OCI-LY3 (cell line): Measurements from ENCODE around the gene FGF22.
"Not testable (repeated sequence)": the region's sequence is repeated elsewhere in the genome, so short reads cannot be mapped to it uniquely, and the experiment has no call there.

ENCODE experiments used
- H2AFZ ChIP-seq: fragments of 200-600, 300-600 bp; shearing (Covaris generic); 2 replicates; pipeline ENCODE4 v1.6.0; 2014; ENCODE audit warnings: antibody characterized with exemption, low read depth, low read length
- H3K27ac ChIP-seq: fragments of 200-600, 300-600 bp; sonication (generic); 2 replicates; pipeline ENCODE4 v1.5.1; 2014; ENCODE audit warnings: mild to moderate bottlenecking, low read length, moderate library complexity, mixed read lengths
- H3K27me3 ChIP-seq: fragments of 200-600, 300-600 bp; sonication (generic); 2 replicates; pipeline ENCODE4 v1.6.1; 2014; ENCODE audit warnings: low read depth, low read length, mixed read lengths
- H3K36me3 ChIP-seq: fragments of 200-600, 300-600 bp; sonication (generic); replicated peaks from 2 replicates; pipeline ENCODE3; 2014; ENCODE audit warnings: low read depth, low read length, mixed read lengths
- H3K4me1 ChIP-seq: fragments of 300-600, 200-600 bp; sonication (generic); 2 replicates; pipeline ENCODE4 v1.6.1; 2014; ENCODE audit warnings: low read length, mixed read lengths
- H3K4me2 ChIP-seq: fragments of 200-600, 300-600 bp; sonication (generic); 2 replicates; pipeline ENCODE4 v1.6.1; 2014; ENCODE audit warnings: low read length, mixed read lengths
- H3K4me3 ChIP-seq: fragments of 300-600, 200-600 bp; sonication (generic); 2 replicates; pipeline ENCODE4 v1.5.1; 2014; ENCODE audit warnings: antibody characterized with exemption, mild to moderate bottlenecking, low read length, moderate library complexity
- H3K79me2 ChIP-seq: fragments of 300-600, 200-600 bp; shearing (Covaris generic); 2 replicates; pipeline ENCODE4 v1.6.1; 2014; ENCODE audit warnings: mild to moderate bottlenecking, low read length, mixed read lengths
- H3K9ac ChIP-seq: fragments of 300-600, 200-600 bp; shearing (Covaris generic); 2 replicates; pipeline ENCODE4 v1.6.0; 2014; ENCODE audit warnings: mild to moderate bottlenecking, low read length, moderate library complexity
- H3K9me3 ChIP-seq: fragments of 200-600, 300-600 bp; shearing (Covaris generic); 2 replicates; pipeline ENCODE4 v1.6.1; 2014; ENCODE audit warnings: low read length, mixed read lengths; ENCODE audit not compliant: insufficient read depth
- H4K20me1 ChIP-seq: fragments of 200-600, 300-600 bp; sonication (generic); 2 replicates; pipeline ENCODE4 v1.6.1; 2016; ENCODE audit warnings: low read length, mixed read lengths; ENCODE audit not compliant: insufficient read depth
- EZH2phosphoT487 ChIP-seq: fragments of 200-600 bp; shearing (Covaris generic); IDR thresholded peaks from 2 replicates; pipeline ENCODE4 v1.6.1; 2018; ENCODE audit warnings: antibody characterized with exemption, mixed run types, low read depth
- TF ChIP-seq, protein P1 (sequence below): fragments of 200-600, 300-600 bp; sonication (generic); IDR thresholded peaks from 2 replicates; pipeline ENCODE4 v1.5.1; 2014; ENCODE audit warnings: antibody characterized with exemption, low read length, low read depth

FGF22 gene

DNA sequence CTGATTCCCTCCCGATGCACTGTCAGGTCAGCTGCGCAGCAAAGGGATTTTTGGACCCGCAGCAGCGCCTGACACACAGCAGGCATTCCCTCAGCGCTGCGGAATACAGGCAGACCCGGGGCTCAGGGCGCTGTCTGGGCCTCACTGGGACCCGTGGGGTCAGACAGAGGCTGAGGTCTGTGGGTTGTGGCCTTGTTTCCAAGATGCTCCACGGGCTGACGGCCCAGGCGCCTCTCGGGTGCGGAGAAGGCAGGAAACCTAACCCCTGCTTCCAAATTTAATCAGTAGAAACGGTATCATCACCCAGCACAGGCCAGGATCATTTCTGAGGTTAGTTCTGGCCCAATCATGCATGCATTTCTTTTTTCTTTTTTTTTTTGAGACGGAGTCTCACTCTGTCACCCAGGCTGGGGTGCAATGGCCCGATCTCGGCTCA is 24.0 kb downstream of the FGF22 start:
- no peaks in the 10 kb centered on the region for H3K9me3 ChIP-seq
- TF ChIP-seq EZH2phosphoT487: no peak
- TF ChIP-seq, protein P1, sequence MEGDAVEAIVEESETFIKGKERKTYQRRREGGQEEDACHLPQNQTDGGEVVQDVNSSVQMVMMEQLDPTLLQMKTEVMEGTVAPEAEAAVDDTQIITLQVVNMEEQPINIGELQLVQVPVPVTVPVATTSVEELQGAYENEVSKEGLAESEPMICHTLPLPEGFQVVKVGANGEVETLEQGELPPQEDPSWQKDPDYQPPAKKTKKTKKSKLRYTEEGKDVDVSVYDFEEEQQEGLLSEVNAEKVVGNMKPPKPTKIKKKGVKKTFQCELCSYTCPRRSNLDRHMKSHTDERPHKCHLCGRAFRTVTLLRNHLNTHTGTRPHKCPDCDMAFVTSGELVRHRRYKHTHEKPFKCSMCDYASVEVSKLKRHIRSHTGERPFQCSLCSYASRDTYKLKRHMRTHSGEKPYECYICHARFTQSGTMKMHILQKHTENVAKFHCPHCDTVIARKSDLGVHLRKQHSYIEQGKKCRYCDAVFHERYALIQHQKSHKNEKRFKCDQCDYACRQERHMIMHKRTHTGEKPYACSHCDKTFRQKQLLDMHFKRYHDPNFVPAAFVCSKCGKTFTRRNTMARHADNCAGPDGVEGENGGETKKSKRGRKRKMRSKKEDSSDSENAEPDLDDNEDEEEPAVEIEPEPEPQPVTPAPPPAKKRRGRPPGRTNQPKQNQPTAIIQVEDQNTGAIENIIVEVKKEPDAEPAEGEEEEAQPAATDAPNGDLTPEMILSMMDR: no peak
- peak overlapping the region; percentile 94 for H3K4me2 ChIP-seq
- peak overlapping the region; percentile 85 for H3K9ac ChIP-seq
- H3K36me3 ChIP-seq: peaks cover under 1% of the 10 kb centered on the region
- peak overlapping the region; percentile 86 for H3K4me3 ChIP-seq
- H3K79me2 ChIP-seq: peaks cover 48% of the 10 kb centered on the region
- peaks cover 33% of the 10 kb centered on the region for H4K20me1 ChIP-seq
- H3K4me1 ChIP-seq: peaks cover 30% of the 10 kb centered on the region
- H3K27ac ChIP-seq: peak overlapping the region; percentile 47
- no peak overlapping the region for H2AFZ ChIP-seq
- H3K27me3 ChIP-seq: no peaks in the 10 kb centered on the region

DNA sequence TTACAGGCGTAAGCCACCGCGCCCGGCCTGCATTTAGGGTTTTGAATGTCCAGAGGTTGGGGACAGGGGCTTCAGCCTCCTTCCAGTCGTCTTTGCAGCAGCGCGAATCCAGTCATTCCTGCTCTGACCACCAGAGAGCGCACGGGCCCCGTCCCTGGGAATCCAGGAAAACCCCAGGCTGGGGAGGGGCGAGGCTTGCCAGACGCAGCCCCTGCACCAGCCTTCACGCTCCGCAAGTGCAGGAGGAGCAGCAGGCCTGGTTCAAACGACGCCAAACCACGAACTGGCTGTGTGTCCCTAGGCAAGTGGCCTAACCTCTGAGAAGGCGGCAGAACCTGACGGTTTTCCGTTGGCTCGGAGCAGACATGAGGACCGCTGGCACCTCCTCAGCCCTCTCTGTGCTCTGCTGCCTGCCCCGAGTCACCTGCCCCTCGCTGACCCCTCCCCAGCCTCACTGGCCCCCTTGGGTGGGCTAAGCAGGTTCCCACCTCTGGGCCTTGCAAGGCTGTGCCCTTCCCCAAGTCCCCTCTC is 25.3 kb downstream of the FGF22 start:
- peak overlapping the region; percentile 62 for H3K4me3 ChIP-seq
- H3K27me3 ChIP-seq: no peaks in the 10 kb centered on the region
- no peaks in the 10 kb centered on the region for H3K36me3 ChIP-seq
- peaks cover 20% of the 10 kb centered on the region for H4K20me1 ChIP-seq
- H3K79me2 ChIP-seq: peaks cover 35% of the 10 kb centered on the region
- H3K4me1 ChIP-seq: peaks cover 23% of the 10 kb centered on the region
- H3K27ac ChIP-seq: no peak overlapping the region
- peak overlapping the region; percentile 31; the same call in 1 of the 2 replicates for H3K9ac ChIP-seq
- TF ChIP-seq EZH2phosphoT487: no peak
- TF ChIP-seq, protein P1: peak; percentile 96
- peak overlapping the region; percentile 79 for H3K4me2 ChIP-seq
- H2AFZ ChIP-seq: peak overlapping the region; percentile 74; the same call in 1 of the 2 replicates
- no peaks in the 10 kb centered on the region for H3K9me3 ChIP-seq

DNA sequence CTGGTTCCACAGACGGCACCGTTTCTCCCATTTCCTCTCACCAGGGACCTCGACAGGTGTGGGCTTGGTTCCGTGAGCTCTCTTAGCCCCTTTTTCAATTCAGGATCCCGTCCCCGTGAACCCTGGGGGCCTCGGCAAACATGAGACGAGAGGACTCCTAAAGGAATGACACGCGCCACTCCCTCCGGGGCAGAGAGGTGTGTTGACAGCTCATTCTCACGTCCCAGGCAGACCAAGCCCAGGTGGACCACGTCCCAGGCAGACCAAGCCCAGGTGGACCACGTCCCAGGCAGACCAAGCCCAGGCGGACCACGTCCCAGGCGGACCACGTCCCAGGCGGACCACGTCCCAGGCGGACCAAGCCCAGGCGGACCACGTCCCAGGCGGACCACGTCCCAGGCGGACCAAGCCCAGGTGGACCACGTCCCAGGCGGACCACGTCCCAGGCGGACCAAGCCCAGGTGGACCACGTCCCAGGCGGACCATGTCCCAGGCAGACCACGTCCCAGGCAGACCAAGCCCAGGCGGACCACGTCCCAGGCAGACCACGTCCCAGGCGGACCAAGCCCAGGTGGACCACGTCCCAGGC is 27.4 kb downstream of the FGF22 start:
- not testable (repeated sequence) for H3K36me3 ChIP-seq, H2AFZ ChIP-seq, H3K4me2 ChIP-seq, H3K27me3 ChIP-seq, H3K27ac ChIP-seq, H3K4me3 ChIP-seq, H3K9me3 ChIP-seq, H3K4me1 ChIP-seq, H4K20me1 ChIP-seq, H3K9ac ChIP-seq
- peaks cover 14% of the 10 kb centered on the region for H3K79me2 ChIP-seq

DNA sequence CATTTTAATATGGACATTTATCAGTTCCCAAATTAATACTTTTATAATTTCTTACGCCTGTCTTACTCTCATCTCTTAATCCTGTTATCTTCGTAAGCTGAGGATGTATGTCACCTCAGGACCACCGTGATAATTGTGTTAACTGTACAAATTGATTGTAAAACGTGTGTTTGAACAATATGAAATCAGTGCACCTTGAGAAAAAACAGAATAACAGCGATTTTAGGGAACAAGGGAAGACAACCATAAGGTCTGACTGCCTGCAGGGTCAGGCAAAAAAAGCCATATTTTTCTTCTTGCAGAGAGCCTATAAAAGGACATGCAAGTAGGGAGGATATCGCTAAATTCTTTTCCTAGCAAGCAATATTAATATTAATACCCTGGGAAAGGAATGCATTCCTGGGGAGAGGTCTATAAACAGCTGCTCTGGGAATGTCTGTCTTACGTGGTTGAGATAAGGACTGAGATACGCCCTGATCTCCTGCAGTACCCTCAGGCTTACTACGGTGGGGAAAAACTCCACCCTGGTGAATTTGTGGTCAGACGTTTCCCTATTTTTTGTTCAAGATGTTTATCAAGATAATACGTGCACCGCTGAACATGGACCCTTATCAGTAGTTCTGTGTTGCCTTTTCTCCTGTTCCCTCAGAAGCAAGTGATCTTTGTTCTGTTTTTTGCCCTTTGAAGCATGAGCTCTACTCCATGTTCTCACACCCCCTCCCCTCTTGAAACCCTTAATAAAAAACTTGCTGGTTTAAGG is 29.2 kb downstream of the FGF22 start:
- H3K36me3 ChIP-seq, H3K4me3 ChIP-seq, H3K9ac ChIP-seq, H3K4me2 ChIP-seq, H3K27ac ChIP-seq, H3K27me3 ChIP-seq, H2AFZ ChIP-seq, H3K79me2 ChIP-seq, H4K20me1 ChIP-seq, H3K4me1 ChIP-seq, H3K9me3 ChIP-seq: not testable (repeated sequence)

DNA sequence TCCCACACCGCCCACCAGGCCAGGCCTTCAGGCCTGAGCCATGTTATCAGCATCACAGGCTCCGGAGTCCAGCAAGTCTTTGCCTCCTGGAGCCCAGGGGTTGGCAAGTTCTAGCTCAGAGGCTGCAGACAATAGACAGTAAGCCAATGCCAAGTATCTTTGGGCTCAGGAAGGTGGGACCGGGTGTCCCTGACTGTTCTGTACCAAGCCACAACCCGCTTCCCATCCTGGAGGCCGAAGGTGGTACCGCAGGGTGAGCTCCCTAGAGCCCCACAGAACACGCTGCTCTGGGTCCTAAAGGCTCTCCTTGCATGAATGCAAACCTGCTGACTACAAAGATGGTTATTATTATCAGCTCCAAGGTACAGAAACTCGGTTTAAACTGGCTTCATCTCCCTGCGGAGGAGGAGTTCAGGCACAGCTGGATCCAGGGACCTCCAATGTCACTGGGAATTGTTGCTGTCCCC is 31.0 kb downstream of the FGF22 start:
- TF ChIP-seq, protein P1: no peak
- no peak for TF ChIP-seq EZH2phosphoT487
- no peaks in the 10 kb centered on the region for H3K9me3 ChIP-seq
- no peaks in the 10 kb centered on the region for H3K4me1 ChIP-seq
- no peak overlapping the region for H3K27ac ChIP-seq
- no peak overlapping the region for H2AFZ ChIP-seq
- no peaks in the 10 kb centered on the region for H3K27me3 ChIP-seq
- H3K79me2 ChIP-seq: no peaks in the 10 kb centered on the region
- no peak overlapping the region for H3K4me2 ChIP-seq
- H4K20me1 ChIP-seq: no peaks in the 10 kb centered on the region
- H3K9ac ChIP-seq: no peak overlapping the region
- H3K36me3 ChIP-seq: no peaks in the 10 kb centered on the region
- H3K4me3 ChIP-seq: no peak overlapping the region
